ENCODE results near the gene AKR7A2. TPM values are rescaled to one million over a fixed set of nuclear protein-coding genes. Genes with fewer than 3 reads are reported as not detected.

AKR7A2 gene
- total and polyA plus RNA-seq, 9 of the 15 experiments (the other 6 are each of a cell fraction or from before 2014, with no cell fraction given): 2.0 to 78.4 (median 49.4) TPM

GRCh38 chr1:19311931-19312781, at the start of gene AKR7A2, which contains the start of gene SLC66A1 (continued):
- no peak for TF ChIP-seq E2F8 (IDR thresholded peaks at IDR 0.05; ENCODE audit: low read depth, partially characterized antibody)
- peak; percentile 75 to 91; a peak in 3 of 4 replicates for TF ChIP-seq SIN3A (IDR thresholded peaks at IDR 0.05; ENCODE audit: borderline replicate concordance in 2 of 2, control insufficient read depth in 1 of 2, low read depth in 2 of 2, low read length in 2 of 2)
- no peak for TF ChIP-seq ZNF408 (CRISPR knock-in tag; IDR thresholded peaks at IDR 0.05; ENCODE audit: low read depth)
- TF ChIP-seq USF2 (CRISPR knock-in tag; IDR thresholded peaks at IDR 0.05): peak; percentile 87
- TF ChIP-seq POLR3G (IDR thresholded peaks at IDR 0.05; ENCODE audit: extremely low read depth, insufficient read length, insufficient replicate concordance): no peak
- TF ChIP-seq ZBTB43 (CRISPR knock-in tag; IDR thresholded peaks at IDR 0.05): no peak
- peak; percentile 72 for TF ChIP-seq BCOR (IDR thresholded peaks at IDR 0.05)
- no peak for TF ChIP-seq LARP7 (IDR thresholded peaks at IDR 0.05)
- TF ChIP-seq HDGF (IDR thresholded peaks at IDR 0.05): no peak
- TF ChIP-seq ETV6 (IDR thresholded peaks at IDR 0.05; ENCODE audit: borderline replicate concordance in 1 of 2, low read depth in 2 of 2, low read length in 1 of 2): no peak; a peak in 1 of 4 replicates
- TF ChIP-seq ETV6 (CRISPR knock-in tag; IDR thresholded peaks at IDR 0.05; ENCODE audit: borderline replicate concordance): 0 out of 2 replicates have a peak, but pooled peaks have one; percentile 47
- TF ChIP-seq PHB2 (IDR thresholded peaks at IDR 0.05; ENCODE audit: low read depth): no peak
- no peak for TF ChIP-seq NFE2L1 (tag; IDR thresholded peaks at IDR 0.05; ENCODE audit: borderline replicate concordance, low read depth)
- TF ChIP-seq SREBF2 (CRISPR knock-in tag; IDR thresholded peaks at IDR 0.05): no peak
- no peak for TF ChIP-seq ZC3H11A (IDR thresholded peaks at IDR 0.05; ENCODE audit: low read depth, low read length)
- TF ChIP-seq SAFB (IDR thresholded peaks at IDR 0.05; ENCODE audit: borderline replicate concordance, low read depth, low read length): peak; percentile 46
- no peak; the same call in 1 of the 2 replicates for TF ChIP-seq ATF1 (CRISPR knock-in tag; IDR thresholded peaks at IDR 0.05)
- TF ChIP-seq ATF1 (tag; IDR thresholded peaks at IDR 0.05): peak; percentile 55; the same call in 1 of the 2 replicates
- no peak for TF ChIP-seq FOXJ3 (CRISPR knock-in tag; IDR thresholded peaks at IDR 0.05)
- TF ChIP-seq ZNF584 (CRISPR knock-in tag; IDR thresholded peaks at IDR 0.05; ENCODE audit: low read depth): no peak
- no peak for TF ChIP-seq BCL6 (CRISPR knock-in tag; IDR thresholded peaks at IDR 0.05)
- no peak for TF ChIP-seq YY1 (IDR thresholded peaks at IDR 0.05; ENCODE audit: borderline replicate concordance in 1 of 3, control insufficient read depth in 1 of 3, extremely low read depth in 1 of 3, insufficient read depth in 3 of 3, insufficient read length in 1 of 3, insufficient replicate concordance in 2 of 3, low read depth in 1 of 3, low read length in 2 of 3)
- TF ChIP-seq TFAM (CRISPR knock-in tag; conservative IDR thresholded peaks at IDR 0.05): no peak
- peak; percentile 72; the same call in 1 of the 2 replicates for TF ChIP-seq MYNN (IDR thresholded peaks at IDR 0.05)
- no peak for TF ChIP-seq MYNN (CRISPR knock-in tag; IDR thresholded peaks at IDR 0.05)

All from K562 (cell line).